GM12878 (cell line): Measurements from ENCODE around the gene TNNT2. TPM values are rescaled to one million over a fixed set of nuclear protein-coding genes. Genes with fewer than 3 reads are reported as not detected.

Experiments used
- ATAC-seq: fragments of 200-7000 bp; cut with Tn5 transposase; 3 replicates; pipeline ENCODE4 v1.9.1; 2020; ENCODE audit warnings: mild to moderate bottlenecking, moderate library complexity
- BruUV-seq: library from RNA; stranded (reverse); fragments of 400-500 nt; replicated peaks from 2 replicates; lab custom pipeline; 2021; lab: Mats Ljungman, UMichigan
- CTCF ChIA-PET: fragments of 300-600 bp; sonication (Branson Sonifier 250); formaldehyde crosslinking; extraction: SDS; loops from one replicate; lab custom pipeline; 2021; ENCODE audit warnings: inconsistent platforms; lab: Yijun Ruan, JAX
- POLR2A ChIA-PET: fragments of 350-600 bp; formaldehyde crosslinking; extraction: SDS; loops from one replicate; lab custom pipeline; 2021; ENCODE audit warnings: inconsistent platforms; lab: Charles Lee
- RAD21 ChIA-PET: fragments of 300-600 bp; sonication (Branson Sonifier 250); formaldehyde crosslinking; loops from one replicate; lab custom pipeline; 2023; ENCODE audit warnings: antibody characterized with exemption; ENCODE audit not compliant: unreplicated experiment; lab: Charles Lee
- SMC1A ChIA-PET: fragments of 300-600 bp; sonication (Branson Sonifier 250); formaldehyde crosslinking; loops from one replicate; lab custom pipeline; 2023; ENCODE audit not compliant: unreplicated experiment, uncharacterized antibody; lab: Charles Lee
- DNase-seq: peaks from one replicate; pipeline ENCODE4 v3.0.0-alpha.2; 2011; ENCODE audit warnings: low read depth, low spot score
- FAIRE-seq: peaks from 3 replicates; lab custom pipeline; 2011; peaks lifted over from hg19 to GRCh38; lab: Jason Lieb, UNC
- H2AFZ ChIP-seq: 2 replicates; pipeline ENCODE4 v1.6.0; 2011; ENCODE audit warnings: low read depth, low read length, control low read depth; ENCODE audit not compliant: control insufficient read depth
- H3K27ac ChIP-seq: 2 replicates; pipeline ENCODE4 v1.5.1; 2011; ENCODE audit warnings: control low read depth; ENCODE audit not compliant: control insufficient read depth, insufficient read depth
- H3K27me3 ChIP-seq, 2 experiments: replicated peaks in 1 of 2; 2 replicates each; pipeline versions ENCODE4 v1.6.0 to v1.6.1; 2011; ENCODE audit warnings: low read length in 1 of 2; ENCODE audit not compliant: control insufficient read depth in 2 of 2, insufficient read depth in 2 of 2
- H3K36me3 ChIP-seq, 2 experiments: 2 replicates each; pipeline ENCODE4 v1.5.1; 2011; ENCODE audit warnings: low read length in 1 of 2; ENCODE audit not compliant: control insufficient read depth in 2 of 2, insufficient read depth in 2 of 2
- H3K4me1 ChIP-seq: 2 replicates; pipeline ENCODE4 v1.6.1; 2011; ENCODE audit warnings: mild to moderate bottlenecking, low read length, moderate library complexity, mixed read lengths; ENCODE audit not compliant: control insufficient read depth, insufficient read depth
- H3K4me2 ChIP-seq: 2 replicates; pipeline ENCODE4 v1.6.0; 2011; ENCODE audit warnings: control low read depth; ENCODE audit not compliant: control insufficient read depth, insufficient read depth
- H3K4me3 ChIP-seq: fragments of 200-600 bp; sonication (generic); 2 replicates; pipeline ENCODE4 v1.5.1; 2016
- H3K79me2 ChIP-seq: 2 replicates; pipeline ENCODE4 v1.6.0; 2011; ENCODE audit warnings: low read length; ENCODE audit not compliant: control insufficient read depth, insufficient read depth
- H3K9ac ChIP-seq: 2 replicates; pipeline ENCODE4 v1.8.0; 2011; ENCODE audit warnings: low read length, control low read depth, mixed read lengths; ENCODE audit not compliant: control insufficient read depth, insufficient read depth
- H3K9me3 ChIP-seq: replicated peaks from 3 replicates; pipeline ENCODE4 v1.5.1; 2011; ENCODE audit warnings: mild to moderate bottlenecking, low read length; ENCODE audit not compliant: control insufficient read depth, insufficient read depth
- H4K20me1 ChIP-seq: 2 replicates; pipeline ENCODE4 v1.6.0; 2011; ENCODE audit not compliant: control insufficient read depth, insufficient read depth
- BRCA1 ChIP-seq: IDR thresholded peaks from 2 replicates; pipeline ENCODE4 v1.6.1; 2011; ENCODE audit warnings: low read depth, low read length, improper control_type of control experiment
- CEBPZ ChIP-seq: fragments of 150-350 bp; IDR thresholded peaks from 2 replicates; pipeline ENCODE4 v1.6.1; 2016; ENCODE audit warnings: low read depth, low read length
- EP300 ChIP-seq, 2 experiments: fragments of 150-350 bp in 1 of 2; IDR thresholded peaks; 2 replicates each; pipeline ENCODE4 v1.6.1; 2011 to 2012; ENCODE audit warnings: low read depth in 2 of 2, low read length in 2 of 2, borderline replicate concordance in 1 of 2, improper control_type of control experiment in 1 of 2, inconsistent platforms in 1 of 2; ENCODE audit not compliant: control insufficient read depth in 1 of 2
- FOS ChIP-seq: IDR thresholded peaks from 3 replicates; pipeline ENCODE4 v1.6.1; 2011; ENCODE audit warnings: borderline replicate concordance; ENCODE audit not compliant: insufficient read length; ENCODE audit errors: extremely low read depth
- MTA3 ChIP-seq: IDR thresholded peaks from 2 replicates; pipeline ENCODE4 v1.6.1; 2012; ENCODE audit warnings: low read length, inconsistent platforms, borderline replicate concordance
- NFYA ChIP-seq: IDR thresholded peaks from 2 replicates; pipeline ENCODE4 v1.6.1; 2011; ENCODE audit warnings: low read depth, mild to moderate bottlenecking, low read length, improper control_type of control experiment, borderline replicate concordance
- NR2C1 ChIP-seq: fragments of 450-650 bp; IDR thresholded peaks from 2 replicates; pipeline ENCODE4 v1.6.1; 2017; ENCODE audit warnings: antibody characterized with exemption, mild to moderate bottlenecking, moderate library complexity
- RBBP5 ChIP-seq: fragments of 200-600 bp; sonication (generic); conservative IDR thresholded peaks from 2 replicates; pipeline ENCODE4 v1.6.1; 2016
- SMC3 ChIP-seq: IDR thresholded peaks from 2 replicates; pipeline ENCODE4 v1.6.1; 2011; ENCODE audit warnings: low read length, improper control_type of control experiment, borderline replicate concordance
- SP1 ChIP-seq: IDR thresholded peaks from one replicate; pipeline ENCODE4 v1.6.1; 2011; ENCODE audit warnings: low read depth, low read length
- TCF3 ChIP-seq: IDR thresholded peaks from 2 replicates; pipeline ENCODE4 v1.6.1; 2012; ENCODE audit warnings: low read depth, mild to moderate bottlenecking, low read length, borderline replicate concordance; ENCODE audit not compliant: insufficient read depth
- YBX1 ChIP-seq: fragments of 450-650 bp; IDR thresholded peaks from 2 replicates; pipeline ENCODE4 v1.6.1; 2016; ENCODE audit warnings: antibody characterized with exemption
- ZNF274 ChIP-seq: IDR thresholded peaks from one replicate; pipeline ENCODE4 v1.8.0; 2011; ENCODE audit not compliant: insufficient read length, insufficient read depth
- WGBS: methylation state at CpG from one replicate; pipeline ENCODE4 v1.1.6; 2016; ENCODE audit warnings: low lambda C conversion rate; ENCODE audit not compliant: insufficient replicate concordance, insufficient coverage; ENCODE audit errors: missing lambda C conversion rate; 5-methylcytosine and 5-hydroxymethylcytosine counted together
- in situ Hi-C: fragments of 300-500 bp; cut with MboI; formaldehyde crosslinking; loops from 9 replicates; pipeline ENCODE4 v1.14.3; 2018; ENCODE audit warnings: mixed read lengths
- intact Hi-C: fragments of 100-400 bp; cut with micrococcal nuclease; formaldehyde crosslinking; loops from one replicate; pipeline ENCODE4 v1.14.2; 2022; ENCODE audit not compliant: unreplicated experiment
- polyA plus RNA-seq, 11 experiments: library from polyadenylated mRNA; depleted of rRNA in 4 of 11; unstranded in 6 of 11; stranded (reverse) in 5 of 11; fragments of >200 nt; fragmentation: Nextera tagmentation in 4 of 11; fragmentation: Illumina TruSeq in 1 of 11; extraction: Ambion mirVana in 4 of 11; extraction: Trizol in 1 of 11; gene quantifications; 1 replicate in 1 of 11; 2 replicates in 10 of 11; pipeline versions ENCODE4 v1.2.1 to v1.2.3, GENCODE V29; 2011 to 2016; ENCODE audit warnings: inconsistent platforms in 2 of 11, missing spikeins in 2 of 11, low read depth in 1 of 11
- total RNA-seq, 4 experiments: library from RNA; depleted of rRNA in 3 of 4; stranded (reverse); fragments of >200 nt in 3 of 4; fragmentation: Illumina TruSeq in 1 of 4; extraction: Trizol in 1 of 4; gene quantifications; 2 replicates each; pipeline versions ENCODE4 v1.2.1 to v1.2.3, GENCODE V29; 2013 to 2021

TNNT2 gene
- total and polyA plus RNA-seq, 10 of the 15 experiments (the other 5 are each of a cell fraction or from before 2014, with no cell fraction given), result 2.2 TPM; not detected in 9

- TF ChIP-seq SMC3 (no peak), RBBP5 (no peak), EP300 (IDR thresholded peaks at IDR 0.05; ENCODE audit: borderline replicate concordance in 1 of 2, control insufficient read depth in 1 of 2, low read depth in 2 of 2, low read length in 2 of 2) (no peak), NFYA (no peak), TCF3 (no peak), MTA3 (no peak), YBX1 (no peak)
- no TSS peak for BruUV-seq
- Histone ChIP-seq H3K36me3 (no peaks in the 10 kb centered on the region), H4K20me1 (no peaks in the 10 kb centered on the region), H3K27me3 (peaks cover 0 to 17% of the 10 kb centered on the region in 2 experiments; a peak in 3 of 4 replicates), H2AFZ (no peak overlapping the region), H3K4me2 (no peak overlapping the region), H3K4me3 (no peak overlapping the region), H3K79me2 (no peaks in the 10 kb centered on the region), H3K27ac (no peak overlapping the region), H3K4me1 (no peaks in the 10 kb centered on the region), H3K9me3 (no peaks in the 10 kb centered on the region), H3K9ac (no peak overlapping the region)
- in situ Hi-C loops, result no loop called here
- ChIA-PET CTCF (no interaction called here), SMC1A (no interaction called here), RAD21 (no interaction called here), POLR2A (no interaction called here)
- ATAC-seq, result no peak
- no peak for DNase-seq
- no peak for FAIRE-seq
- intact Hi-C loops, result no loop called here
- WGBS, result 40% methylated on average over 6 of the region's 6 CpGs
Observed at GRCh38 chr1:201319631-201320030, 57.8 kb downstream of the TNNT2 start.

GRCh38 chr1:201318504-201319340, 58.8 kb downstream of the TNNT2 start:
- no peak for FAIRE-seq
- WGBS, result 36% methylated on average over 15 of the region's 15 CpGs
- H3K9me3 ChIP-seq, result no peaks in the 10 kb centered on the region
- intact Hi-C loops, result no loop called here
- no peak overlapping the region for H3K9ac ChIP-seq
- no peaks in the 10 kb centered on the region for H3K4me1 ChIP-seq
- CTCF ChIA-PET, result no interaction called here
- BruUV-seq, result no TSS peak
- H3K36me3 ChIP-seq, result no peaks in the 10 kb centered on the region
- DNase-seq, result no peak
- no peak overlapping the region for H3K4me2 ChIP-seq
- H4K20me1 ChIP-seq, result no peaks in the 10 kb centered on the region
- no peaks in the 10 kb centered on the region for H3K79me2 ChIP-seq
- TF ChIP-seq SP1 (no peak), ZNF274 (no peak), BRCA1 (no peak), CEBPZ (no peak), NR2C1 (no peak), FOS (no peak)
- TF ChIP-seq, all 136 proteins: peak for 0
- Histone ChIP-seq H3K4me3 (no peak overlapping the region), H3K27ac (no peak overlapping the region), H3K27me3 (peaks cover under 1 to 14% of the 10 kb centered on the region in 2 experiments), H2AFZ (no peak overlapping the region)
- ChIA-PET RAD21 (no interaction called here), SMC1A (no interaction called here), POLR2A (no interaction called here)
- in situ Hi-C loops, result no loop called here
- ATAC-seq, result no peak
